Measurements from ENCODE around the gene PLB1. TPM values are rescaled to one million over a fixed set of nuclear protein-coding genes. Genes with fewer than 3 reads are reported as not detected.
A peak's percentile ranks its signal among the peaks of the same experiment; 100 is the strongest.

The PLB1 gene
- total RNA-seq, 2 experiments from 2014 or later, result 0.25 to 0.50 TPM

DNA sequence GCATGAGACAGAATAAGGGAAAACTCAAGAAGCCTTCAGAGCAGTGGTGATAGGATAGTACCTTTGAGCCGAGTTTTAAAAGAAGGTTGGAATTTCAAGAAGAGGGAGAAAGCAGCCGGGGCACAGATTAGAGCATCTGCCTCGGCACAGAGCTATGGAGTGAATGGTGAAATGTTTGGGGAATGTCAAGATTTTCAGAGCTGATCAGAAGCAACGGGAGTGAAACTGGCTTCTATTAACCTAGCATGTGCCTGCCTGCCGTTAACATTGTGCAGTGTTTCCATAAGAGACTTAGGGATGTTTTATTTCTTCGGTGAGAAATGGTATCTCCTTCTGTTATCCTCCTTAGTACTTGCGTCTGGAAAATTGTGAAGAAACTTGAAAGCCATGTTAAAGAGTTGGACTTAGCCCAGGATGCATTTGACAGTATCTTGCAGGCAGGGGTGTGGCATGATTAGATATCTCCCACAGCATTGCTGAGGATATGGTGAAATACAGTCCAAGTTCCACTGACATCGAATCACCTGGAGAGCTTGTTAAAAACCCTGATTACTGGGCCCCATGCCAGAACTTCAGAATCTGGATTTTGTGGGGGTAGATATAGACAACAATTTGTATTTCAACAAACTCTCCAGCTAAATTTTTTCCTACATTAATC, 158.9 kb downstream of the PLB1 start:
- H3K9me3 Mint-ChIP-seq, result peaks cover 3% of the 10 kb centered on the region
- H3K4me3 Mint-ChIP-seq, result no peak overlapping the region
- CTCF ChIA-PET, result interaction anchor here (1.5 to 1.7 kb wide), 2 partner anchors 60 to 61 kb away, joined by 3 to 5 read pairs; no protein-coding TSS in a partner anchor
- H3K4me1 Mint-ChIP-seq (ENCODE audit: low read depth), result peaks cover 26% of the 10 kb centered on the region
- H3K27ac Mint-ChIP-seq, result no peak overlapping the region
- no peaks in the 10 kb centered on the region for H3K27me3 Mint-ChIP-seq
- POLR2A ChIA-PET, result no interaction called here
- ATAC-seq, result no peak
- H3K36me3 Mint-ChIP-seq (ENCODE audit: low read depth), result no peaks in the 10 kb centered on the region
- intact Hi-C loops (cut with micrococcal nuclease), result no loop called here
- DNase-seq, result no peak
- TF ChIP-seq CTCF (IDR thresholded peaks at IDR 0.05), result no peak

DNA sequence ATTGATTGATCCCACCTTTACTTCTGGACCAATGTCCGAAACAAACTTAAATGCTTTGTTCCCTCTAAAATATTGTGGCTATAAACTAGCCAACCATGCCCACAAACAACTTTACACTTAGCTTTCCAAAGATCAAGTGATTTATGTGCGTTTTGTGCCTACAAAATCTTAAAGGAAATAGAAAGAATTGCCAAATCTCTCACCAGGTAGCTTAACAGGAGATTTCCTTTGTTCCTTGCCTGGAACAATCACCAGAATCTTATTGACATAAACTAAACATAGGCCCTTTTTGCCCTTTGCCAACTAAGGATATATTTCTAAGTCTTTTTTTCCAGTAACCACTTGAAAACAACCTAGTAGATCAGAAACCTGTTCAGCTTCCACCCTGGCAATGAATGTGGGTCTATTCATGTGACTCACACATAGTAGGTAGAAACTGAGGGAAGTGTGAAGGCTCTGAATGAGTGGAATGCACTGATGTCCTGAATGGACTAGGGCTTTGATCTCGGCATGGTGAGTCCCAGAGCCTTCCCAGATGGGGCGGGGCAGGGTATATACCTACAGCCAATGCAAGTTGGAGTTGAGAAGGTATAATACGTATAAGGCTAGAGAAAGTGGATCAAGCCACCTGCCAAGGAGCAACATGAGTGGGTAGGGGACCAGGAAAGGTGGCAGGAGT, 161.2 kb downstream of the PLB1 start:
- no peak for DNase-seq
- H3K27me3 Mint-ChIP-seq, result no peaks in the 10 kb centered on the region
- ChIA-PET POLR2A (interaction anchor here (0.8 kb wide), 2 partner anchors 37 to 40 kb away, joined by 3 read pairs; no protein-coding TSS in a partner anchor), CTCF (interaction anchor here (0.9 kb wide), 1 partner anchor 63 kb away, joined by 4 read pairs; no protein-coding TSS in a partner anchor)
- intact Hi-C loops (cut with micrococcal nuclease), result no loop called here
- peaks cover 16% of the 10 kb centered on the region for H3K4me1 Mint-ChIP-seq (ENCODE audit: low read depth)
- no peaks in the 10 kb centered on the region for H3K36me3 Mint-ChIP-seq (ENCODE audit: low read depth)
- peaks cover 3% of the 10 kb centered on the region for H3K9me3 Mint-ChIP-seq
- no peak for TF ChIP-seq CTCF (IDR thresholded peaks at IDR 0.05)
- peak; percentile 53 for ATAC-seq
- H3K4me3 Mint-ChIP-seq, result no peak overlapping the region
- H3K27ac Mint-ChIP-seq, result no peak overlapping the region

- H3K27ac Mint-ChIP-seq, result no peak overlapping the region
- peaks cover 3% of the 10 kb centered on the region for H3K9me3 Mint-ChIP-seq
- intact Hi-C loops (cut with micrococcal nuclease), result no loop called here
- POLR2A ChIA-PET, result no interaction called here
- no peaks in the 10 kb centered on the region for H3K27me3 Mint-ChIP-seq
- DNase-seq (no peak), ATAC-seq (no peak)
- TF ChIP-seq CTCF (IDR thresholded peaks at IDR 0.05), result no peak
- H3K4me3 Mint-ChIP-seq, result no peak overlapping the region
- peaks cover 13% of the 10 kb centered on the region for H3K4me1 Mint-ChIP-seq (ENCODE audit: low read depth)
- CTCF ChIA-PET, result no interaction called here
- no peaks in the 10 kb centered on the region for H3K36me3 Mint-ChIP-seq (ENCODE audit: low read depth)
Measured at GRCh38 chr2:28658369-28658768, 162.5 kb downstream of the PLB1 start.

- TF ChIP-seq CTCF (IDR thresholded peaks at IDR 0.05), result no peak
- peaks cover 3% of the 10 kb centered on the region for H3K9me3 Mint-ChIP-seq
- no peaks in the 10 kb centered on the region for H3K36me3 Mint-ChIP-seq (ENCODE audit: low read depth)
- ChIA-PET POLR2A (no interaction called here), CTCF (no interaction called here)
- no peak for DNase-seq
- H3K27ac Mint-ChIP-seq, result no peak overlapping the region
- peaks cover 13% of the 10 kb centered on the region for H3K4me1 Mint-ChIP-seq (ENCODE audit: low read depth)
- no peak for ATAC-seq
- no peak overlapping the region for H3K4me3 Mint-ChIP-seq
- H3K27me3 Mint-ChIP-seq, result no peaks in the 10 kb centered on the region
- intact Hi-C loops (cut with micrococcal nuclease), result no loop called here
Measured at GRCh38 chr2:28659127-28659526, 163.3 kb downstream of the PLB1 start.

DNA sequence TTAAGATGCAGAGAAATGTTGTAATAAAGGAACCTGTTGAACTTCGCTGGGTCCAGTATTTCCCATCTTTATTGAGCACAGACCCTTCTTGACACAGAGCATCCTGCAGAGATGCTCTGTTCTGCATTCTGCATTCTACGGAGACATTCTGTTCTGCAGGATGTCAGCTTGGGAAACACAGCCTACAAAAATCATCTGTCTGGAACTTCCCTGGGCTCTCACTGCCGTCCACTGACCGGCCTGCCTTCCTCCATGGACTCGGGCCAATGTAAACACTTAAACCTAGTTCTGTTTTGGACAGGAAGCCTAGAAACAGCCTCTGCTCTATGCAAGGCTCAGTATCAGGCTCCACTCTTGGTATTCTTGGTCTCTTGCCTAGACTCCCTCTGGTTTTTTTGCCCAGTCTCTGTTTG, 165.7 kb downstream of the PLB1 start:
- Mint-ChIP-seq H3K27ac (no peak overlapping the region), H3K9me3 (peaks cover 3% of the 10 kb centered on the region), H3K27me3 (no peaks in the 10 kb centered on the region), H3K4me1 (ENCODE audit: low read depth) (peaks cover 9% of the 10 kb centered on the region), H3K4me3 (no peak overlapping the region), H3K36me3 (ENCODE audit: low read depth) (no peaks in the 10 kb centered on the region)
- DNase-seq (no peak), ATAC-seq (no peak)
- intact Hi-C loops (cut with micrococcal nuclease), result no loop called here
- TF ChIP-seq CTCF (IDR thresholded peaks at IDR 0.05), result no peak
- POLR2A ChIA-PET, result interaction anchor here (0.6 kb wide), 1 partner anchor 197 kb away, joined by 3 read pairs; no protein-coding TSS in a partner anchor
- CTCF ChIA-PET, result no interaction called here
